Trophoblast cell (in vitro differentiated cells and primary cell): ENCODE results near the gene LCLAT1.

Experiments
- DNase-seq, 2 donors: peaks; one replicate each; pipeline ENCODE4 v3.0.0-alpha.2; 2016
- H2AFZ ChIP-seq: 2 replicates; pipeline ENCODE4 v1.6.1; 2013; ENCODE audit warnings: low read length, moderate library complexity, mild to moderate bottlenecking; ENCODE audit not compliant: insufficient read depth, poor library complexity
- H2AK5ac ChIP-seq: 2 replicates; pipeline ENCODE4 v1.6.1; 2013; ENCODE audit warnings: mild to moderate bottlenecking, low read length
- H2BK120ac ChIP-seq: 2 replicates; pipeline ENCODE4 v1.6.1; 2013; ENCODE audit warnings: low read length, mild to moderate bottlenecking, moderate library complexity; ENCODE audit not compliant: insufficient read depth, poor library complexity
- H2BK12ac ChIP-seq: 2 replicates; pipeline ENCODE4 v1.6.1; 2013; ENCODE audit warnings: mild to moderate bottlenecking, low read length, moderate library complexity
- H2BK5ac ChIP-seq: 2 replicates; pipeline ENCODE4 v1.6.1; 2013; ENCODE audit warnings: low read length, low read depth, moderate library complexity, mild to moderate bottlenecking; ENCODE audit not compliant: poor library complexity
- H3K14ac ChIP-seq: 2 replicates; pipeline ENCODE4 v1.6.1; 2013; ENCODE audit warnings: mild to moderate bottlenecking, low read length
- H3K18ac ChIP-seq: 2 replicates; pipeline ENCODE4 v1.6.1; 2013; ENCODE audit warnings: mild to moderate bottlenecking, low read length
- H3K23ac ChIP-seq: 2 replicates; pipeline ENCODE4 v1.6.1; 2013; ENCODE audit warnings: low read length
- H3K27ac ChIP-seq: 2 replicates; pipeline ENCODE4 v1.5.1; 2013; ENCODE audit warnings: low read depth, mild to moderate bottlenecking, inconsistent platforms, low read length, moderate library complexity
- H3K27me3 ChIP-seq: 2 replicates; pipeline ENCODE4 v1.6.1; 2013; ENCODE audit warnings: inconsistent platforms, mild to moderate bottlenecking, low read length, moderate library complexity; ENCODE audit not compliant: insufficient read depth
- H3K36me3 ChIP-seq, 2 experiments: 1 replicate in 1 of 2; 2 replicates in 1 of 2; pipeline ENCODE4 v1.6.1; 2013; ENCODE audit warnings: low read length in 2 of 2, mild to moderate bottlenecking in 2 of 2, moderate library complexity in 1 of 2; ENCODE audit not compliant: insufficient read depth in 2 of 2, control insufficient read depth in 1 of 2
- H3K4ac ChIP-seq: 2 replicates; pipeline ENCODE4 v1.6.1; 2013; ENCODE audit warnings: low read depth, mild to moderate bottlenecking, low read length, moderate library complexity
- H3K4me1 ChIP-seq, 2 experiments: 1 replicate in 1 of 2; 2 replicates in 1 of 2; pipeline ENCODE4 v1.6.1; 2013; ENCODE audit warnings: low read length in 2 of 2, mild to moderate bottlenecking in 2 of 2, moderate library complexity in 1 of 2; ENCODE audit not compliant: insufficient read depth in 2 of 2, control insufficient read depth in 1 of 2
- H3K4me2 ChIP-seq: 2 replicates; pipeline ENCODE4 v1.6.1; 2013; ENCODE audit warnings: inconsistent platforms, mild to moderate bottlenecking, low read length, moderate library complexity
- H3K4me3 ChIP-seq: 2 replicates; pipeline ENCODE4 v1.5.1; 2013; ENCODE audit warnings: mild to moderate bottlenecking, low read depth, low read length, inconsistent platforms
- H3K79me1 ChIP-seq: one replicate; pipeline ENCODE4 v1.6.1; 2013; ENCODE audit warnings: low read length
- H3K79me2 ChIP-seq: 2 replicates; pipeline ENCODE4 v1.6.1; 2013; ENCODE audit warnings: low read length, mild to moderate bottlenecking; ENCODE audit not compliant: control insufficient read depth, insufficient read depth, poor library complexity
- H3K9ac ChIP-seq: 2 replicates; pipeline ENCODE4 v1.6.1; 2013; ENCODE audit warnings: mild to moderate bottlenecking, low read length
- H3K9me3 ChIP-seq: 2 replicates; pipeline ENCODE4 v1.6.1; 2013; ENCODE audit warnings: low read depth, mild to moderate bottlenecking, control low read depth, inconsistent platforms, low read length; ENCODE audit not compliant: insufficient read depth
- H4K12ac ChIP-seq: 2 replicates; pipeline ENCODE4 v1.6.1; 2013; ENCODE audit warnings: low read depth, mild to moderate bottlenecking, low read length, moderate library complexity
- H4K8ac ChIP-seq: 2 replicates; pipeline ENCODE4 v1.6.1; 2013; ENCODE audit warnings: low read depth, mild to moderate bottlenecking, low read length, moderate library complexity
- H4K91ac ChIP-seq: one replicate; pipeline ENCODE4 v1.6.1; 2013; ENCODE audit warnings: low read depth, mild to moderate bottlenecking, low read length, moderate library complexity
- WGBS: extraction: QIAGEN DNeasy Blood & Tissue Kit; methylation state at CpG from one replicate; pipeline ENCODE4 v1.1.7; 2013; ENCODE audit warnings: missing lambda C conversion rate; ENCODE audit not compliant: insufficient read length, insufficient coverage; ENCODE audit errors: extremely low coverage; 5-methylcytosine and 5-hydroxymethylcytosine counted together

The LCLAT1 gene

GRCh38 chr2:30482011-30482410, 35.0 kb downstream of the LCLAT1 start:
- H3K4me3 ChIP-seq = no peak overlapping the region
- no peaks in the 10 kb centered on the region for H3K36me3 ChIP-seq
- no peaks in the 10 kb centered on the region for H3K27me3 ChIP-seq
- no peak overlapping the region for H3K9ac ChIP-seq
- no peaks in the 10 kb centered on the region for H3K9me3 ChIP-seq
- H4K8ac ChIP-seq = no peak overlapping the region
- no peak overlapping the region for H3K18ac ChIP-seq
- no peak overlapping the region for H2BK12ac ChIP-seq
- H4K12ac ChIP-seq = no peak overlapping the region
- no peaks in the 10 kb centered on the region for H3K79me2 ChIP-seq
- no peak overlapping the region for H2AFZ ChIP-seq
- peaks cover 2 to 11% of the 10 kb centered on the region in 2 experiments for H3K4me1 ChIP-seq
- H2BK120ac ChIP-seq = no peak overlapping the region
- no peaks in the 10 kb centered on the region for H3K79me1 ChIP-seq
- no peak for DNase-seq
- no peak overlapping the region for H3K23ac ChIP-seq
- no peak overlapping the region for H3K27ac ChIP-seq
- no peak overlapping the region for H3K4ac ChIP-seq
- no peak overlapping the region for H3K4me2 ChIP-seq
- no peak overlapping the region for H4K91ac ChIP-seq
- no peak overlapping the region for H3K14ac ChIP-seq
- no peak overlapping the region for H2AK5ac ChIP-seq
- H2BK5ac ChIP-seq = no peak overlapping the region

GRCh38 chr2:30484145-30484544, 37.1 kb downstream of the LCLAT1 start:
- H2AFZ ChIP-seq = no peak overlapping the region
- no peak overlapping the region for H4K8ac ChIP-seq
- no peak overlapping the region for H3K27ac ChIP-seq
- no peak overlapping the region for H2BK5ac ChIP-seq
- no peak overlapping the region for H3K4me3 ChIP-seq
- no peak overlapping the region for H4K91ac ChIP-seq
- no peak for DNase-seq
- H2AK5ac ChIP-seq = no peak overlapping the region
- H3K4me2 ChIP-seq = no peak overlapping the region
- no peak overlapping the region for H3K23ac ChIP-seq
- no peak overlapping the region for H3K4ac ChIP-seq
- H3K36me3 ChIP-seq = no peaks in the 10 kb centered on the region
- no peaks in the 10 kb centered on the region for H3K27me3 ChIP-seq
- no peak overlapping the region for H2BK12ac ChIP-seq
- no peaks in the 10 kb centered on the region for H3K9me3 ChIP-seq
- H3K4me1 ChIP-seq = peaks cover 2 to 9% of the 10 kb centered on the region in 2 experiments
- H2BK120ac ChIP-seq = no peak overlapping the region
- no peaks in the 10 kb centered on the region for H3K79me2 ChIP-seq
- H3K79me1 ChIP-seq = no peaks in the 10 kb centered on the region
- WGBS = no CpG with 5 or more reads among the region's 3 CpGs
- H3K9ac ChIP-seq = no peak overlapping the region
- no peak overlapping the region for H3K18ac ChIP-seq
- H3K14ac ChIP-seq = no peak overlapping the region
- H4K12ac ChIP-seq = no peak overlapping the region

GRCh38 chr2:30484995-30485394, 37.9 kb downstream of the LCLAT1 start:
- Histone ChIP-seq H4K91ac (no peak overlapping the region), H2BK120ac (no peak overlapping the region), H3K18ac (no peak overlapping the region), H3K27me3 (no peaks in the 10 kb centered on the region), H3K9ac (no peak overlapping the region), H3K36me3 (no peaks in the 10 kb centered on the region), H2AFZ (no peak overlapping the region), H2BK12ac (no peak overlapping the region), H4K8ac (no peak overlapping the region), H3K4me2 (no peak overlapping the region), H3K23ac (no peak overlapping the region), H3K4ac (no peak overlapping the region), H4K12ac (no peak overlapping the region), H3K4me1 (peaks cover 2 to 9% of the 10 kb centered on the region in 2 experiments), H3K79me2 (no peaks in the 10 kb centered on the region), H3K27ac (no peak overlapping the region), H3K9me3 (no peaks in the 10 kb centered on the region), H2AK5ac (no peak overlapping the region), H3K4me3 (no peak overlapping the region), H3K79me1 (no peaks in the 10 kb centered on the region), H3K14ac (no peak overlapping the region), H2BK5ac (no peak overlapping the region)
- WGBS = no CpG with 5 or more reads among the region's 4 CpGs
- DNase-seq = no peak

GRCh38 chr2:30486655-30487054, 39.6 kb downstream of the LCLAT1 start:
- no peak overlapping the region for H3K4me3 ChIP-seq
- H3K36me3 ChIP-seq = no peaks in the 10 kb centered on the region
- H3K4ac ChIP-seq = no peak overlapping the region
- no peak overlapping the region for H2BK120ac ChIP-seq
- H3K4me1 ChIP-seq = no peaks in the 10 kb centered on the region
- H3K4me2 ChIP-seq = no peak overlapping the region
- no peak overlapping the region for H4K12ac ChIP-seq
- DNase-seq = no peak
- H3K9me3 ChIP-seq = no peaks in the 10 kb centered on the region
- no peak overlapping the region for H3K23ac ChIP-seq
- no peak overlapping the region for H2BK12ac ChIP-seq
- H2AFZ ChIP-seq = no peak overlapping the region
- no peak overlapping the region for H3K14ac ChIP-seq
- H4K8ac ChIP-seq = no peak overlapping the region
- no peak overlapping the region for H4K91ac ChIP-seq
- no peak overlapping the region for H3K18ac ChIP-seq
- no peak overlapping the region for H2AK5ac ChIP-seq
- no peaks in the 10 kb centered on the region for H3K79me1 ChIP-seq
- no peak overlapping the region for H3K9ac ChIP-seq
- H2BK5ac ChIP-seq = no peak overlapping the region
- H3K79me2 ChIP-seq = no peaks in the 10 kb centered on the region
- no peaks in the 10 kb centered on the region for H3K27me3 ChIP-seq
- no peak overlapping the region for H3K27ac ChIP-seq

- Histone ChIP-seq H3K9me3 (no peaks in the 10 kb centered on the region), H4K8ac (no peak overlapping the region), H2BK120ac (no peak overlapping the region), H3K79me2 (no peaks in the 10 kb centered on the region), H3K27ac (no peak overlapping the region), H3K79me1 (no peaks in the 10 kb centered on the region), H4K12ac (no peak overlapping the region), H2AK5ac (no peak overlapping the region), H2AFZ (no peak overlapping the region), H3K18ac (no peak overlapping the region), H2BK5ac (no peak overlapping the region), H3K36me3 (no peaks in the 10 kb centered on the region), H3K23ac (no peak overlapping the region), H3K9ac (no peak overlapping the region), H3K4me3 (no peak overlapping the region), H3K27me3 (no peaks in the 10 kb centered on the region), H3K4ac (no peak overlapping the region), H3K14ac (no peak overlapping the region), H2BK12ac (no peak overlapping the region), H4K91ac (no peak overlapping the region), H3K4me1 (no peaks in the 10 kb centered on the region), H3K4me2 (no peak overlapping the region)
- no peak for DNase-seq
These were observed 40.6 kb downstream of the LCLAT1 start for GRCh38 chr2:30487603-30488002.
